MM.1S (cell line): Measurements from ENCODE around the gene DTL.

ENCODE experiments used
- DNase-seq: peaks from one replicate; pipeline ENCODE4 v3.0.0-alpha.2; 2015
- H2AFZ ChIP-seq: fragments of 300-600 bp; sonication (generic); 2 replicates; pipeline ENCODE4 v1.6.0; 2016; ENCODE audit warnings: antibody characterized with exemption, low read length
- H3F3A ChIP-seq: fragments of 300-600 bp; sonication (generic); 2 replicates; pipeline ENCODE4 v1.6.1; 2016; ENCODE audit warnings: mild to moderate bottlenecking, antibody characterized with exemption, low read length, moderate library complexity, mixed read lengths; ENCODE audit not compliant: insufficient read depth
- H3K27ac ChIP-seq: fragments of 300-600 bp; sonication (generic); 2 replicates; pipeline ENCODE4 v1.5.1; 2016; ENCODE audit warnings: mild to moderate bottlenecking, low read length
- H3K27me3 ChIP-seq: fragments of 300-600 bp; sonication (generic); replicated peaks from 2 replicates; pipeline ENCODE4 v1.6.0; 2016; ENCODE audit warnings: low read length; ENCODE audit not compliant: insufficient read depth
- H3K36me3 ChIP-seq: fragments of 300-600 bp; sonication (generic); replicated peaks from 2 replicates; pipeline ENCODE4 v1.6.1; 2016; ENCODE audit warnings: mild to moderate bottlenecking, low read length, mixed read lengths; ENCODE audit not compliant: insufficient read depth
- H3K4me1 ChIP-seq: fragments of 300-600 bp; sonication (generic); 2 replicates; pipeline ENCODE4 v1.6.1; 2016; ENCODE audit warnings: low read length, mixed read lengths
- H3K4me2 ChIP-seq: fragments of 300-600 bp; sonication (generic); 2 replicates; pipeline ENCODE4 v1.6.0; 2016; ENCODE audit warnings: low read depth, low read length
- H3K4me3 ChIP-seq: fragments of 300-600 bp; sonication (generic); 2 replicates; pipeline ENCODE4 v1.5.1; 2016; ENCODE audit warnings: low read length, mixed read lengths
- H3K79me2 ChIP-seq: fragments of 300-600 bp; sonication (generic); 2 replicates; pipeline ENCODE4 v1.6.1; 2016; ENCODE audit warnings: mixed run types, low read length, mixed read lengths
- H3K9ac ChIP-seq: fragments of 300-600 bp; sonication (generic); 2 replicates; pipeline ENCODE4 v1.6.1; 2016; ENCODE audit warnings: low read length, mixed read lengths
- H3K9me2 ChIP-seq: fragments of 300-600 bp; sonication (generic); replicated peaks from 2 replicates; pipeline ENCODE4 v1.6.1; 2016; ENCODE audit warnings: mild to moderate bottlenecking, low read length, mixed read lengths; ENCODE audit not compliant: insufficient read depth
- H3K9me3 ChIP-seq: fragments of 300-600 bp; sonication (generic); replicated peaks from 2 replicates; pipeline ENCODE4 v1.6.1; 2016; ENCODE audit warnings: mild to moderate bottlenecking, low read length, mixed read lengths; ENCODE audit not compliant: insufficient read depth
- H4K20me1 ChIP-seq: fragments of 300-600 bp; sonication (generic); 2 replicates; pipeline ENCODE4 v1.6.1; 2016; ENCODE audit warnings: mild to moderate bottlenecking, low read length, moderate library complexity, mixed read lengths; ENCODE audit not compliant: insufficient read depth
- EZH2 ChIP-seq: fragments of 300-600 bp; sonication (generic); optimal IDR thresholded peaks from 2 replicates; pipeline ENCODE3; 2017; ENCODE audit warnings: low read depth, mild to moderate bottlenecking, antibody characterized with exemption, low read length, mixed read lengths
- EZH2phosphoT487 ChIP-seq: fragments of 300-600 bp; sonication (generic); IDR thresholded peaks from 2 replicates; pipeline ENCODE4 v1.6.1; 2018; ENCODE audit warnings: antibody characterized with exemption, low read length
- TF ChIP-seq, protein P1 (sequence below): fragments of 300-600 bp; sonication (generic); IDR thresholded peaks from 2 replicates; pipeline ENCODE4 v1.5.1; 2016; ENCODE audit warnings: antibody characterized with exemption, low read length, mixed read lengths

Gene DTL

DNA sequence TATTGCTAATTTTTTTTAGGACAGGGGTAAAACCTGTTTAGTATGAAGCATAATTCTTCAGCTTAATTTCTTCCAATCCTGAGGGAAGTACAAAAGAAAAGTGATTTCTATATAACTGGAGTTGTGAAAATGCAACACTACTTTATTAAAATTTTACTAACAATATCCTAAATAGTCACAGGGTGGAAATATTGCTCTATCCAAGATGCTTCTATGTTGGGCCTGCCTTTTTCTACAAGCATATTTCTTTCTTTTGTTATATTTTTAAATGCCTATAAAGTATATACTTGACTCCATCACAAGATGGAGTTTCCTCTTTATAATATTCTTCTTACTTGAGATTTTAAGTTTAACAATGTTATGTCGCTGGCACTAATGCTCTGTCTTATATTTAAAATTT lies 37.9 kb downstream of the DTL start:
- Histone ChIP-seq H3K9me2 (no peaks in the 10 kb centered on the region), H3K4me3 (no peak overlapping the region), H2AFZ (no peak overlapping the region), H3K9me3 (no peaks in the 10 kb centered on the region), H3K27me3 (no peaks in the 10 kb centered on the region), H3F3A (no peaks in the 10 kb centered on the region), H3K27ac (no peak overlapping the region), H4K20me1 (no peaks in the 10 kb centered on the region), H3K9ac (no peak overlapping the region), H3K79me2 (no peaks in the 10 kb centered on the region; the same call in 1 of the 2 replicates), H3K36me3 (peaks cover 23% of the 10 kb centered on the region; the same call in 1 of the 2 replicates), H3K4me1 (no peaks in the 10 kb centered on the region), H3K4me2 (no peak overlapping the region)
- no peak for DNase-seq
- no peak for TF ChIP-seq EZH2phosphoT487
- TF ChIP-seq, protein P1, sequence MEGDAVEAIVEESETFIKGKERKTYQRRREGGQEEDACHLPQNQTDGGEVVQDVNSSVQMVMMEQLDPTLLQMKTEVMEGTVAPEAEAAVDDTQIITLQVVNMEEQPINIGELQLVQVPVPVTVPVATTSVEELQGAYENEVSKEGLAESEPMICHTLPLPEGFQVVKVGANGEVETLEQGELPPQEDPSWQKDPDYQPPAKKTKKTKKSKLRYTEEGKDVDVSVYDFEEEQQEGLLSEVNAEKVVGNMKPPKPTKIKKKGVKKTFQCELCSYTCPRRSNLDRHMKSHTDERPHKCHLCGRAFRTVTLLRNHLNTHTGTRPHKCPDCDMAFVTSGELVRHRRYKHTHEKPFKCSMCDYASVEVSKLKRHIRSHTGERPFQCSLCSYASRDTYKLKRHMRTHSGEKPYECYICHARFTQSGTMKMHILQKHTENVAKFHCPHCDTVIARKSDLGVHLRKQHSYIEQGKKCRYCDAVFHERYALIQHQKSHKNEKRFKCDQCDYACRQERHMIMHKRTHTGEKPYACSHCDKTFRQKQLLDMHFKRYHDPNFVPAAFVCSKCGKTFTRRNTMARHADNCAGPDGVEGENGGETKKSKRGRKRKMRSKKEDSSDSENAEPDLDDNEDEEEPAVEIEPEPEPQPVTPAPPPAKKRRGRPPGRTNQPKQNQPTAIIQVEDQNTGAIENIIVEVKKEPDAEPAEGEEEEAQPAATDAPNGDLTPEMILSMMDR, result no peak
- TF ChIP-seq EZH2, result no peak

DNA sequence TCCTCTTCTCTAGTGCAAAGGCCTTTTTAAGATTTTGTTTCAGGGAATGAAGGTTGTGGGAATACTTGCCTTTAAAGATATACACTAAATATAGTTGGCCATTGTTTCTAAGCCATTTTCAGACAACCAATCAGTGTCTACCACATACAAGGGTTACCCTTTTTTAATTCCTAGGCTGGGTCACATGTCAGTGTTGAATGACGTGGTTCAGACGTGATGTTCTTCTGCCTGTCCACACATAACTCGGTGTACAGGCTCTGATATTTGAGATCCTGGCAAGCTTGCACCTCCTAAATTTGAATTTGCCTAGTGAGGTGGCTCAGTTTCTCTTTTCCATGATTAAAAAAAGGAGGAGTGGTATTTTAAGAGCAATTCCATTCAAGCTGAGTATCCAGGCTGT lies 38.8 kb downstream of the DTL start:
- H3K4me1 ChIP-seq, result no peaks in the 10 kb centered on the region
- H3K9ac ChIP-seq, result no peak overlapping the region
- no peak for TF ChIP-seq EZH2phosphoT487
- TF ChIP-seq, protein P1, result no peak
- TF ChIP-seq EZH2, result no peak
- no peaks in the 10 kb centered on the region for H3K9me3 ChIP-seq
- H3K36me3 ChIP-seq, result peaks cover 23% of the 10 kb centered on the region; the same call in 1 of the 2 replicates
- no peaks in the 10 kb centered on the region for H3K27me3 ChIP-seq
- no peaks in the 10 kb centered on the region; the same call in 1 of the 2 replicates for H3K79me2 ChIP-seq
- no peaks in the 10 kb centered on the region for H3F3A ChIP-seq
- H2AFZ ChIP-seq, result no peak overlapping the region
- H4K20me1 ChIP-seq, result no peaks in the 10 kb centered on the region
- H3K4me3 ChIP-seq, result no peak overlapping the region
- no peak for DNase-seq
- no peaks in the 10 kb centered on the region for H3K9me2 ChIP-seq
- H3K4me2 ChIP-seq, result no peak overlapping the region
- no peak overlapping the region for H3K27ac ChIP-seq

DNA sequence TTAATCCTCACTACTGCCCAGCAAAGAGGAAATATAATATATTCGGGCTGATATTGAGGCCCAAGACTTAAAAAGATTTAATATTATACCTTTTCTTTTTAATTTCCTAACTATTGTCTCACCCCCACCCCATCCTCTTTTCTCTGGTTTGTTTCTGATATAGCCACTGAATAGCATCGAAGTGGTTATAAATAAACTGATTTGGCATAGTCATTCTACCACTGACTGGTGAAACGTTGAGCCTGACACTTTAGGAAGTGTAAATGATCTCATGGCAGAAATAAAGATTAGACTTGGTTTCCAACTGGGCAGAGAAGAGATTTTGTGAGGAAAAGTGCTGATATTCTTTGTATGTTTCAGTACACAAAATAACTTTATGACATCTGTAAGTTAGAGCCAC lies 39.3 kb downstream of the DTL start:
- no peaks in the 10 kb centered on the region for H3K9me2 ChIP-seq
- TF ChIP-seq EZH2 (no peak), EZH2phosphoT487 (no peak)
- TF ChIP-seq, protein P1, result no peak
- no peak overlapping the region for H2AFZ ChIP-seq
- DNase-seq, result no peak
- no peaks in the 10 kb centered on the region for H4K20me1 ChIP-seq
- no peaks in the 10 kb centered on the region; the same call in 1 of the 2 replicates for H3K79me2 ChIP-seq
- peaks cover 23% of the 10 kb centered on the region; the same call in 1 of the 2 replicates for H3K36me3 ChIP-seq
- H3K9me3 ChIP-seq, result no peaks in the 10 kb centered on the region
- no peaks in the 10 kb centered on the region for H3F3A ChIP-seq
- H3K4me2 ChIP-seq, result no peak overlapping the region
- H3K27me3 ChIP-seq, result no peaks in the 10 kb centered on the region
- no peak overlapping the region for H3K27ac ChIP-seq
- H3K9ac ChIP-seq, result no peak overlapping the region
- H3K4me1 ChIP-seq, result no peaks in the 10 kb centered on the region
- H3K4me3 ChIP-seq, result no peak overlapping the region
